Immature natural killer cell (primary cell): Measurements from ENCODE around the gene KIF26B. TPM values are rescaled to one million over a fixed set of nuclear protein-coding genes. Genes with fewer than 3 reads are reported as not detected.

Experiments
- DNase-seq, 3 donors: peaks; one replicate each; pipeline ENCODE4 v3.0.0; 2022; ENCODE audit warnings: mixed read lengths in 1 of 3
- H3K27ac Mint-ChIP-seq, 6 donors: one replicate each; pipeline ENCODE4 v1.8.0; 2020; ENCODE audit warnings: mixed read lengths in 6 of 6, mild to moderate bottlenecking in 5 of 6, inconsistent platforms in 4 of 6, moderate library complexity in 3 of 6
- H3K27me3 Mint-ChIP-seq, 3 donors: one replicate each; pipeline ENCODE4 v1.8.0; 2020 to 2021; ENCODE audit warnings: low read depth in 3 of 3, mild to moderate bottlenecking in 3 of 3, mixed read lengths in 3 of 3, moderate library complexity in 3 of 3, inconsistent platforms in 1 of 3
- H3K36me3 Mint-ChIP-seq, 3 donors: one replicate each; pipeline ENCODE4 v1.8.0; 2020; ENCODE audit warnings: mixed read lengths in 3 of 3, inconsistent platforms in 2 of 3, mild to moderate bottlenecking in 2 of 3
- H3K4me1 Mint-ChIP-seq, 2 donors: one replicate each; pipeline ENCODE4 v1.8.0; 2020; ENCODE audit warnings: inconsistent platforms in 2 of 2, mild to moderate bottlenecking in 2 of 2, mixed read lengths in 2 of 2, moderate library complexity in 1 of 2
- H3K4me3 Mint-ChIP-seq, 5 donors: one replicate each; pipeline ENCODE4 v1.8.0; 2020; ENCODE audit warnings: mild to moderate bottlenecking in 5 of 5, mixed read lengths in 5 of 5, inconsistent platforms in 3 of 5, moderate library complexity in 3 of 5
- H3K9me3 Mint-ChIP-seq, 6 donors: one replicate each; pipeline ENCODE4 v1.8.0; 2020; ENCODE audit warnings: mild to moderate bottlenecking in 6 of 6, mixed read lengths in 6 of 6, inconsistent platforms in 4 of 6, moderate library complexity in 3 of 6
- polyA plus RNA-seq, 3 donors: library from polyadenylated mRNA; unstranded; fragments of 300-500 nt; fragmentation: Illumina TruSeq; gene quantifications; one replicate each; pipeline ENCODE4 v1.2.3, GENCODE V29; 2021

Gene KIF26B
- polyA plus RNA-seq, 3 donors from 2014 or later = 0.07 to 0.39 TPM; not detected in 1

- H3K27me3 Mint-ChIP-seq = peaks cover 0 to 6% (median 2%) of the 10 kb centered on the region in 3 donors
- H3K4me3 Mint-ChIP-seq = no peak overlapping the region
- no peak for DNase-seq
- no peaks in the 10 kb centered on the region for H3K36me3 Mint-ChIP-seq
- peaks cover 7 to 15% of the 10 kb centered on the region in 2 donors for H3K4me1 Mint-ChIP-seq
- no peak overlapping the region for H3K27ac Mint-ChIP-seq
- peaks cover 0 to 2% (median 0%) of the 10 kb centered on the region in 6 donors for H3K9me3 Mint-ChIP-seq
These were observed 450.2 kb downstream of the KIF26B start for GRCh38 chr1:245604979-245605378.

GRCh38 chr1:245605480-245606156, 450.8 kb downstream of the KIF26B start:
- no peak overlapping the region for H3K27ac Mint-ChIP-seq
- peaks cover 0 to 10% (median 2%) of the 10 kb centered on the region in 3 donors for H3K27me3 Mint-ChIP-seq
- H3K4me1 Mint-ChIP-seq = peaks cover 7 to 15% of the 10 kb centered on the region in 2 donors
- DNase-seq = no peak
- H3K9me3 Mint-ChIP-seq = peaks cover 0 to 2% (median 0%) of the 10 kb centered on the region in 6 donors
- H3K4me3 Mint-ChIP-seq = no peak overlapping the region
- no peaks in the 10 kb centered on the region for H3K36me3 Mint-ChIP-seq

DNA sequence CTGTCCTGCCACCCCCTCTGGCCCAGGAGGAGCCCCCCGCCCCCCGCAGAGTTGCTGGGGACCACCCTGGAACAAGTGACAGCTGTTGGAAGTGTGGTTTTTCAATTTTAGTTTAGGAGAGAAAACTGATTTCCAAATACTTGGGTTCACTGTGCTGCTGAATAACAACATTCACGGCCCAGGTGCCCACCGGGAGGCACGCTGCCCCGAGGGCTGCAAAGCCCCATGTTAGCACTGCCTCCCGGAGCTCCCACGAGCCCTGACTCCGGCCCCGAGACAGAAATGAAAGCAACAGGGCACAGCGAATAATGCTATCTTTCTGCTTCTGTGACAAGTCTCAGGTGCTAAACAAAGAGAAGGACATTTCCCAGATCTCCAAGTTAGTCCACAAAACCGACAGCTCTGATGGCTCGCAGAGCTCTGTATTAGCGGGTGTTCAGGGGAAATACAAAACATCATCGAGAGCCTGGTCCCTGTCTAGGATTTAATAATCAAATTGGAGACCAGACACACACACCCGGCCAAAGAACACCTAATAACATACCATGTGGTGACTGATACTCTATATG, 451.5 kb downstream of the KIF26B start:
- no peaks in the 10 kb centered on the region for H3K36me3 Mint-ChIP-seq
- H3K27ac Mint-ChIP-seq = no peak overlapping the region
- peaks cover 0 to 10% (median 2%) of the 10 kb centered on the region in 3 donors for H3K27me3 Mint-ChIP-seq
- peaks cover 0 to 2% (median 0%) of the 10 kb centered on the region in 6 donors for H3K9me3 Mint-ChIP-seq
- DNase-seq = no peak
- no peak overlapping the region for H3K4me3 Mint-ChIP-seq
- H3K4me1 Mint-ChIP-seq = peaks cover 7 to 15% of the 10 kb centered on the region in 2 donors

DNA sequence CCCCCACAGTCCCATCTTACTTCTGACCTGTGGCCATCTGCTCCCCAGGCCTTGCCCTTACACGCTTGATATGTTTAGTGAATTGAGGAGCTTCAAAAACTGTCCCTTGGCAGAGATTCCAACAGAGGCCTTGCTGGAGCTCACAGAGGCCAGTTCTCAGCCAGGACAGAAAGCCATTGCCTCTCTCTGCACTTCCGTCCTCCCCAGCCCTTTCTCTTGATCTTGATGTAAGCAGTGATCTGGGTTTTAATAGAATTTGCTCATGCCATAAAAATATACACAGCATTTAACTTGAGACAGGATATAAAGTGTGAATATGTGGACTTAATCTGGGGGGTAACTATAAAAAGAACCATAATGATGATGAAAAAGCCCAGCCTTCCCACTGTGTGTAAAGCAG, 453.5 kb downstream of the KIF26B start:
- Mint-ChIP-seq H3K4me1 (peaks cover 7 to 15% of the 10 kb centered on the region in 2 donors), H3K36me3 (no peaks in the 10 kb centered on the region), H3K27me3 (peaks cover 0 to 9% (median 2%) of the 10 kb centered on the region in 3 donors), H3K4me3 (no peak overlapping the region), H3K27ac (no peak overlapping the region), H3K9me3 (peaks cover 0 to 2% (median 0%) of the 10 kb centered on the region in 6 donors)
- no peak for DNase-seq

DNA sequence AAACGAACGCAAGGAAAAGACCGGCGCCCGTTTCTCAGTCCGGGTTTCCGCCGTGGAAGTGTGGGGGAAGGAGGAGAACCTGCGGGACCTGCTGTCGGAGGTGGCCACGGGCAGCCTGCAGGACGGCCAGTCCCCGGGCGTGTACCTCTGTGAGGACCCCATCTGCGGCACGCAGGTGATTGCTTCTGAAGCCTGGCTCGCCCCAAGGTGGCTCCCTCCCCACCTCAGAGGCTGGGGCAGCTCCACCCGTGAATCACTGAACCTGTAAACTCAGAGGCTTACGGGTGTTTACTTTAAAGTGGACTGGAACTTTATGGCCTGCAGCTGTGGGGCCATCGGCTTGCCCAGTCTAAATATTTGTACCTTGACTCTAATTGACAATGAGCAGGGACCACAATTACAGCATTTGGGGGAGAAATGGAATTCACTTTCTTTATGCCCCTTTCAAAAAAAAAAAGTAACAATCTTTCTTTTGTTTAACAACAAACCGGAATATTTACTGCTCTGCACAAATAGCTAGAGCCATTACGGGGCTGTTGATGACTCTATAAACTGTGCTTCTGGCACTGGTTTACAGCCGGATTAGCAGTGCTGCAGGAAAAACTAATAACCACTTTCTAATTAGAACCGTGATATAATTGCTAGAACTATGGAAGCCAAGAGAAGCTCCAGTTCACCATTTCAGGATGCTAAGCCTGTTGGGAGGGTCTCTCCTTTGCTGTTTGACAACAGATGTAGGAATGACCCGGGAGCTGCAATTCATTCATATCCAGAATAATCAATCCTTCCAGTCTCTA, 454.8 kb downstream of the KIF26B start:
- no peak for DNase-seq
- H3K27me3 Mint-ChIP-seq = peaks cover 0 to 6% (median 5%) of the 10 kb centered on the region in 3 donors

GRCh38 chr1:245611251-245611650, 456.5 kb downstream of the KIF26B start:
- Mint-ChIP-seq H3K9me3 (peaks cover 0 to 2% (median 0%) of the 10 kb centered on the region in 6 donors), H3K27ac (no peak overlapping the region), H3K36me3 (no peaks in the 10 kb centered on the region), H3K27me3 (peaks cover 0 to 6% (median 4%) of the 10 kb centered on the region in 3 donors), H3K4me1 (peaks cover 7 to 28% of the 10 kb centered on the region in 2 donors), H3K4me3 (no peak overlapping the region)
- no peak for DNase-seq

More for the DNA sequence above, 454.8 kb downstream of the KIF26B start:
- Mint-ChIP-seq H3K9me3 (peaks cover 0 to 2% (median 0%) of the 10 kb centered on the region in 6 donors), H3K27ac (no peak overlapping the region), H3K4me3 (no peak overlapping the region), H3K36me3 (no peaks in the 10 kb centered on the region), H3K4me1 (peaks cover 7 to 15% of the 10 kb centered on the region in 2 donors)

GRCh38 chr1:245614476-245614875, 459.7 kb downstream of the KIF26B start:
- Mint-ChIP-seq H3K4me1 (peaks cover 0 to 13% of the 10 kb centered on the region in 2 donors), H3K27me3 (peaks cover 0 to 6% (median 4%) of the 10 kb centered on the region in 3 donors), H3K4me3 (no peak overlapping the region), H3K9me3 (no peaks in the 10 kb centered on the region), H3K27ac (no peak overlapping the region), H3K36me3 (no peaks in the 10 kb centered on the region)
- DNase-seq = no peak

GRCh38 chr1:245615001-245615400, 460.2 kb downstream of the KIF26B start:
- Mint-ChIP-seq H3K36me3 (no peaks in the 10 kb centered on the region), H3K4me1 (peaks cover 0 to 13% of the 10 kb centered on the region in 2 donors), H3K4me3 (no peak overlapping the region), H3K27me3 (peaks cover 0 to 5% (median 4%) of the 10 kb centered on the region in 3 donors), H3K9me3 (no peaks in the 10 kb centered on the region), H3K27ac (peak overlapping the region in 1 of 6 donors; percentile 58)
- no peak for DNase-seq

DNA sequence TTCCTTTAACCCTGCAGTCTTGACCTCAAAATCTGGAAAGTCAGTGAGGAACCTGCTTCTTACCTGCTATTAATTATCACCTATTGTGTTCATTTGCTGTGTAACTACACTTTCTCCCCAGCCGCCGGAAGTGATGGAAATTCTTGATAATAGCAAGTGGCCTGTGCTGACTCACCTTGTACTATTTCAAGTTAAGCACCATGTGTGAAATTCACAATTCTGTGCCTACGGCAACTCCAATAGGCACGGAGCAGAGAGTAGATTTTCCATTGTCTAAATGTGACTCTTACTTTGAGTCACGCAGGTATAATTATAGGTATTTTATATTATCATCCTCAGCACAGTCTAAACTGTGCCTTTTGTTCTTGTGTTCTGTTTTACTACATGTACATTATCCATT, 466.8 kb downstream of the KIF26B start:
- Mint-ChIP-seq H3K4me3 (no peak overlapping the region), H3K4me1 (peaks cover 3 to 11% of the 10 kb centered on the region in 2 donors), H3K36me3 (no peaks in the 10 kb centered on the region), H3K27ac (no peak overlapping the region), H3K9me3 (no peaks in the 10 kb centered on the region), H3K27me3 (peaks cover 0 to 6% (median 3%) of the 10 kb centered on the region in 3 donors)
- DNase-seq = no peak

DNA sequence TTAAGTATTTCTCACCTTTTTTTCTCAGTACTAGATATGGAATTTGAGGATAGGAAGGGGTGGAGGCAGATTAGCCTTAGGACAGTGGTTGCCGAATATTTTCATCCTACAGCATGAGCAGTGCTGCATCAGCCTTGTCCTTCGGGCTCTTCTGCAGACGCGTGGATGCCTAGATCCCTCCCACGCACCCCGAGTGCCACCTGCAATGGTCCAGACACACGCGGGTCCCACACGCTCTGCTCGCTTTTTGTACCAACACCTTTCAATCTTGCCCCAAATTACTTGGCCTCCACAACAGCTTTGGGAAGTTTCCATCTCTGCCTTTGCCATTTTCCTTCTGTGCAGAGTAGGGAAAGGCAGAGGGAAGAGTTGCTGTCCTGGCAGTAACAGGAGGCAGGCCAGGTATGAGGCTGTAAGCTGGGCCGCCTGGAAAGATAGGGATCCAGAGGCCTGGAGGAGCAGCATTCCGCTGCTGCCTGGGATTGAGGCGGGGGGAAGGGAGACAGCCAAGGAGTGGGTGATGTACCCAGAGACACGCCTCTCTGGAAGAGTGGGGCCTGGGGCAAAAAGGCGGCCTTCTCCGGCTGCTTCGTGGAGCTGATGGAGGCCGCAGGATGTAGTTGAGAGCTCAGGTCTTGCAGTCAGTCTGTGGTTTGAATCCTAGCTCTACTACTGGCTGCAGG, 467.7 kb downstream of the KIF26B start:
- no peak for DNase-seq
- H3K9me3 Mint-ChIP-seq = no peaks in the 10 kb centered on the region
- H3K4me1 Mint-ChIP-seq = peaks cover 3 to 11% of the 10 kb centered on the region in 2 donors
- no peak overlapping the region for H3K27ac Mint-ChIP-seq
- no peak overlapping the region for H3K4me3 Mint-ChIP-seq
- H3K36me3 Mint-ChIP-seq = peaks cover 0 to 3% (median 3%) of the 10 kb centered on the region in 3 donors
- H3K27me3 Mint-ChIP-seq = peaks cover 2 to 4% (median 3%) of the 10 kb centered on the region in 3 donors

GRCh38 chr1:245641384-245641783, 486.6 kb downstream of the KIF26B start:
- peaks cover 2 to 18% (median 6%) of the 10 kb centered on the region in 3 donors for H3K27me3 Mint-ChIP-seq
- no peak for DNase-seq
- H3K36me3 Mint-ChIP-seq = peaks cover 8 to 19% (median 8%) of the 10 kb centered on the region in 3 donors
- H3K4me1 Mint-ChIP-seq = no peaks in the 10 kb centered on the region
- H3K9me3 Mint-ChIP-seq = peaks cover 22 to 67% (median 31%) of the 10 kb centered on the region in 6 donors
- no peak overlapping the region for H3K27ac Mint-ChIP-seq
- no peak overlapping the region for H3K4me3 Mint-ChIP-seq

- Mint-ChIP-seq H3K27ac (no peak overlapping the region), H3K4me1 (peaks cover 4 to 7% of the 10 kb centered on the region in 2 donors), H3K9me3 (peaks cover 8 to 40% (median 23%) of the 10 kb centered on the region in 6 donors), H3K27me3 (peaks cover 2 to 17% (median 3%) of the 10 kb centered on the region in 3 donors), H3K4me3 (no peak overlapping the region), H3K36me3 (peaks cover 8 to 19% (median 9%) of the 10 kb centered on the region in 3 donors)
- DNase-seq = no peak
These were observed 490.6 kb downstream of the KIF26B start for GRCh38 chr1:245645406-245645805.

- DNase-seq = no peak
- peaks cover 8 to 35% (median 19%) of the 10 kb centered on the region in 6 donors for H3K9me3 Mint-ChIP-seq
- H3K4me3 Mint-ChIP-seq = no peak overlapping the region
- peaks cover 4 to 7% of the 10 kb centered on the region in 2 donors for H3K4me1 Mint-ChIP-seq
- H3K27me3 Mint-ChIP-seq = peaks cover 2 to 17% (median 3%) of the 10 kb centered on the region in 3 donors
- peaks cover 7 to 17% (median 9%) of the 10 kb centered on the region in 3 donors for H3K36me3 Mint-ChIP-seq
- H3K27ac Mint-ChIP-seq = no peak overlapping the region
These were observed 491.1 kb downstream of the KIF26B start for GRCh38 chr1:245645894-245646293.
